T-cell (primary cell): ENCODE measurements around the gene GJD2. TPM values are rescaled to one million over a fixed set of nuclear protein-coding genes. Genes with fewer than 3 reads are reported as not detected.

Experiments used
- ATAC-seq, 4 experiments: fragments of 200-7000 bp in 3 of 4; fragments of 150-1000 bp in 1 of 4; cut with Tn5 transposase; replicated peaks in 1 of 4; 1 replicate in 3 of 4; 2 replicates in 1 of 4; pipeline ENCODE4 v1.10.0; 2021; ENCODE audit warnings: moderate library complexity in 3 of 4, mild to moderate bottlenecking in 2 of 4, moderate number of reproducible peaks in 1 of 4
- CTCF ChIA-PET, 2 donors: fragments of 300-600 bp; sonication (Branson Sonifier 250); formaldehyde crosslinking; loops; one replicate each; lab custom pipeline; 2022; ENCODE audit warnings: antibody characterized with exemption in 2 of 2; lab: Charles Lee
- POLR2A ChIA-PET, 2 donors: fragments of 300-600 bp; sonication (Branson Sonifier 250); formaldehyde crosslinking; loops; one replicate each; lab custom pipeline; 2022; ENCODE audit warnings: antibody characterized with exemption in 2 of 2; lab: Charles Lee
- DNase-seq, 35 experiments: peaks; one replicate each; pipeline versions ENCODE4 v3.0.0 to v3.0.0-alpha.2; 2013 to 2023
- H3K27ac ChIP-seq: one replicate; pipeline ENCODE4 v1.5.1; 2013; ENCODE audit warnings: low read length
- H3K27me3 ChIP-seq, 2 experiments: replicated peaks in 1 of 2; 1 replicate in 1 of 2; 2 replicates in 1 of 2; pipeline versions ENCODE4 v1.6.1 to v1.7.0; 2013; ENCODE audit warnings: low read length in 1 of 2, mixed read lengths in 1 of 2; ENCODE audit not compliant: control insufficient read depth in 2 of 2, insufficient read depth in 2 of 2; ENCODE audit errors: extremely low read depth in 1 of 2
- H3K36me3 ChIP-seq, 2 donors: 1 replicate in 1 of 2; 2 replicates in 1 of 2; pipeline versions ENCODE4 v1.6.1 to v1.7.0; 2013; ENCODE audit warnings: low read length in 1 of 2; ENCODE audit not compliant: control insufficient read depth in 2 of 2, insufficient read depth in 1 of 2; ENCODE audit errors: extremely low read depth in 1 of 2
- H3K4me1 ChIP-seq, 2 experiments: 1 replicate in 1 of 2; 2 replicates in 1 of 2; pipeline versions ENCODE4 v1.6.1 to v1.7.0; 2013; ENCODE audit warnings: low read length in 2 of 2, mixed read lengths in 1 of 2; ENCODE audit not compliant: insufficient read depth in 2 of 2, control insufficient read depth in 1 of 2; ENCODE audit errors: extremely low read depth in 1 of 2
- H3K4me3 ChIP-seq, 2 donors: 1 replicate in 1 of 2; 2 replicates in 1 of 2; pipeline versions ENCODE4 v1.5.1 to v1.7.0; 2013; ENCODE audit warnings: mild to moderate bottlenecking in 2 of 2, low read length in 1 of 2, moderate library complexity in 1 of 2; ENCODE audit not compliant: control insufficient read depth in 1 of 2; ENCODE audit errors: extremely low read depth in 1 of 2
- H3K9me3 ChIP-seq: 2 replicates; pipeline ENCODE4 v1.7.0; 2013
- H3K27ac Mint-ChIP-seq, 2 donors: one replicate each; pipeline ENCODE4 v1.8.0; 2020 to 2021; ENCODE audit warnings: mild to moderate bottlenecking in 2 of 2, mixed read lengths in 2 of 2
- H3K27me3 Mint-ChIP-seq, 2 donors: one replicate each; pipeline ENCODE4 v1.8.0; 2021 to 2022; ENCODE audit warnings: mixed read lengths in 2 of 2
- H3K36me3 Mint-ChIP-seq: one replicate; pipeline ENCODE4 v1.8.0; 2021; ENCODE audit warnings: mixed read lengths
- H3K4me1 Mint-ChIP-seq, 3 donors: one replicate each; pipeline ENCODE4 v1.8.0; 2020 to 2022; ENCODE audit warnings: mixed read lengths in 3 of 3, mild to moderate bottlenecking in 1 of 3
- H3K4me3 Mint-ChIP-seq, 3 donors: one replicate each; pipeline ENCODE4 v1.8.0; 2020 to 2022; ENCODE audit warnings: mild to moderate bottlenecking in 3 of 3, mixed read lengths in 3 of 3, moderate library complexity in 3 of 3
- H3K9me3 Mint-ChIP-seq, 3 donors: one replicate each; pipeline ENCODE4 v1.8.0; 2020 to 2022; ENCODE audit warnings: mixed read lengths in 3 of 3
- WGBS: methylation state at CpG from one replicate; pipeline ENCODE4 v1.1.5; 2013; ENCODE audit warnings: missing lambda C conversion rate; ENCODE audit not compliant: insufficient coverage; 5-methylcytosine and 5-hydroxymethylcytosine counted together
- total RNA-seq, 35 experiments: library from RNA in 6 of 35; stranded (reverse) in 6 of 35; fragments of 120-200 nt in 1 of 35; gene quantifications; one replicate each; pipeline versions ENCODE4 v1.2.1 to v1.2.4 and lab custom pipeline; 2013 to 2026

GJD2 gene
- total RNA-seq, 5 donors from 2014 or later (not counting 1 experiment from before 2014, with no cell fraction given), result not detected

DNA sequence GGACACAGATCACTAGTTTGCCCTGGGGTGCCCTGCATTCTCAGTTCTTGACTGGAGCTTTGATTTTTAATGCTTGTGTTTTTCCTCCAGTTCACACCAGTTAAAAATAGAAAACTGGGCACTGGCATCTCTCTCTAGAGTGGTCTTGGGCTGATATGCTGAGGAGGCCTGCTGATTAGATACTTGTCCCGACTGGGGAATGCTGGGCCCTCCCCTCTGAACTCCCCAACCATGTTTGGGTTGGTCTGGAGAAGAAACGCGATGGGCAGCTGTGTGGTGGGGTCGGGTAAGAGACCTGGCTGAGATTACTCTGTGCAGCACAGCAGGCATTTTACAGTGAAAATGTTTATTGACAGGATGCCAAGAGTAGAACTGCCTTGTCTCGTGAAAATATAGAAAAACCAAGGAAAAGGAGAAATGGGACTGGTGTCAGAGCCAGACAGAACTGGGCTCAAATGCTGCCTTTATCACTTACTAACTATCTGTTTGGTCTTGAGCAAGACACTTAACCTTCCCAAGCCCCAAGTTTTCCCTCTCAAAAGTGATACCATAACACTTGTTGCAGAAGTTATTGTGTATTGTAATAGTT lies 42.1 kb upstream of the GJD2 start:
- Histone ChIP-seq H3K27ac (no peak overlapping the region), H3K4me1 (no peaks in the 10 kb centered on the region), H3K36me3 (no peaks in the 10 kb centered on the region), H3K27me3 (peaks cover 10 to 60% of the 10 kb centered on the region in 2 experiments), H3K4me3 (no peak overlapping the region), H3K9me3 (no peaks in the 10 kb centered on the region)
- CTCF ChIA-PET, result no interaction called here
- Mint-ChIP-seq H3K27ac (no peak overlapping the region), H3K4me1 (peaks cover 0 to 6% (median 2%) of the 10 kb centered on the region in 3 donors), H3K9me3 (no peaks in the 10 kb centered on the region), H3K4me3 (no peak overlapping the region), H3K36me3 (no peaks in the 10 kb centered on the region), H3K27me3 (peaks cover 43 to 61% of the 10 kb centered on the region in 2 donors)
- DNase-seq (no peak), ATAC-seq (no peak)
- 83% methylated on average over 1 of the region's 5 CpGs for WGBS
- POLR2A ChIA-PET, result no interaction called here

- Mint-ChIP-seq H3K4me1 (peaks cover 0 to 6% (median 2%) of the 10 kb centered on the region in 3 donors), H3K9me3 (no peaks in the 10 kb centered on the region), H3K27ac (no peak within 1 kb of the TSS), H3K36me3 (no peaks in the 10 kb centered on the region), H3K4me3 (no peak within 1 kb of the TSS), H3K27me3 (peaks cover 52 to 63% of the 10 kb centered on the region in 2 donors)
- 13% methylated on average over 42 of the region's 44 CpGs for WGBS
- no peaks in the 10 kb centered on the region for H3K36me3 ChIP-seq
- ATAC-seq, result no peak
- POLR2A ChIA-PET, result no interaction called here
- no peak within 1 kb of the TSS for H3K27ac ChIP-seq
- CTCF ChIA-PET, result no interaction called here
- DNase-seq, result no peak
- H3K4me1 ChIP-seq, result no peaks in the 10 kb centered on the region
- H3K4me3 ChIP-seq, result no peak within 1 kb of the TSS
- H3K9me3 ChIP-seq, result no peaks in the 10 kb centered on the region
- peaks cover 12 to 55% of the 10 kb centered on the region in 2 experiments for H3K27me3 ChIP-seq
Observed at GRCh38 chr15:34795267-34796081, 40.7 kb upstream of the GJD2 start, which contains the start of gene ACTC1. Gene ACTC1 (minus strand): TSS chr15:34795549. CDS start chr15:34794808, 741 bp downstream.

GRCh38 chr15:34794590-34795206 lies 39.9 kb upstream of the GJD2 start:
- DNase-seq (no peak), ATAC-seq (no peak)
- Mint-ChIP-seq H3K27me3 (peaks cover 53 to 63% of the 10 kb centered on the region in 2 donors), H3K36me3 (no peaks in the 10 kb centered on the region), H3K4me3 (no peak overlapping the region), H3K27ac (no peak overlapping the region), H3K9me3 (no peaks in the 10 kb centered on the region), H3K4me1 (peaks cover 0 to 6% (median 2%) of the 10 kb centered on the region in 3 donors)
- H3K4me3 ChIP-seq, result no peak overlapping the region
- POLR2A ChIA-PET, result no interaction called here
- WGBS, result 42% methylated on average over 21 of the region's 33 CpGs
- H3K27ac ChIP-seq, result no peak overlapping the region
- H3K36me3 ChIP-seq, result no peaks in the 10 kb centered on the region
- no peaks in the 10 kb centered on the region for H3K9me3 ChIP-seq
- CTCF ChIA-PET, result no interaction called here
- H3K4me1 ChIP-seq, result no peaks in the 10 kb centered on the region
- peaks cover 12 to 51% of the 10 kb centered on the region in 2 experiments for H3K27me3 ChIP-seq

GRCh38 chr15:34793901-34794300 lies 39.1 kb upstream of the GJD2 start:
- H3K27me3 Mint-ChIP-seq, result peaks cover 58 to 63% of the 10 kb centered on the region in 2 donors
- H3K27ac ChIP-seq, result no peak overlapping the region
- ChIA-PET CTCF (no interaction called here), POLR2A (no interaction called here)
- no peak overlapping the region for H3K4me3 Mint-ChIP-seq
- H3K27ac Mint-ChIP-seq, result no peak overlapping the region
- H3K4me1 Mint-ChIP-seq, result peaks cover 0 to 6% (median 2%) of the 10 kb centered on the region in 3 donors
- ATAC-seq (no peak), DNase-seq (no peak)
- H3K4me1 ChIP-seq, result no peaks in the 10 kb centered on the region
- H3K4me3 ChIP-seq, result no peak overlapping the region
- H3K9me3 Mint-ChIP-seq, result no peaks in the 10 kb centered on the region
- peaks cover 12 to 45% of the 10 kb centered on the region in 2 experiments for H3K27me3 ChIP-seq
- H3K36me3 ChIP-seq, result no peaks in the 10 kb centered on the region
- WGBS, result 68% methylated on average over 2 of the region's 2 CpGs
- H3K9me3 ChIP-seq, result no peaks in the 10 kb centered on the region
- no peaks in the 10 kb centered on the region for H3K36me3 Mint-ChIP-seq

GRCh38 chr15:34793071-34793470 lies 38.3 kb upstream of the GJD2 start:
- 86% methylated on average over 6 of the region's 9 CpGs for WGBS
- ATAC-seq (no peak), DNase-seq (no peak)
- Histone ChIP-seq H3K4me3 (no peak overlapping the region), H3K36me3 (no peaks in the 10 kb centered on the region), H3K27me3 (peaks cover 12 to 43% of the 10 kb centered on the region in 2 experiments), H3K27ac (no peak overlapping the region), H3K4me1 (no peaks in the 10 kb centered on the region), H3K9me3 (no peaks in the 10 kb centered on the region)
- ChIA-PET POLR2A (no interaction called here), CTCF (no interaction called here)
- Mint-ChIP-seq H3K27ac (no peak overlapping the region), H3K4me3 (no peak overlapping the region), H3K9me3 (no peaks in the 10 kb centered on the region), H3K27me3 (peaks cover 58 to 63% of the 10 kb centered on the region in 2 donors), H3K4me1 (peaks cover 0 to 6% (median 2%) of the 10 kb centered on the region in 3 donors), H3K36me3 (no peaks in the 10 kb centered on the region)

- Mint-ChIP-seq H3K36me3 (no peaks in the 10 kb centered on the region), H3K4me3 (no peak overlapping the region), H3K4me1 (peaks cover 0 to 6% (median 2%) of the 10 kb centered on the region in 3 donors), H3K9me3 (no peaks in the 10 kb centered on the region), H3K27ac (no peak overlapping the region), H3K27me3 (peaks cover 49 to 57% of the 10 kb centered on the region in 2 donors)
- POLR2A ChIA-PET, result no interaction called here
- Histone ChIP-seq H3K27ac (no peak overlapping the region), H3K36me3 (no peaks in the 10 kb centered on the region), H3K9me3 (no peaks in the 10 kb centered on the region), H3K4me1 (no peaks in the 10 kb centered on the region), H3K4me3 (no peak overlapping the region), H3K27me3 (peaks cover 12 to 36% of the 10 kb centered on the region in 2 experiments)
- WGBS, result 83% methylated on average over 2 of the region's 3 CpGs
- ATAC-seq (no peak), DNase-seq (no peak)
- CTCF ChIA-PET, result no interaction called here
Observed at GRCh38 chr15:34791701-34792100, 36.9 kb upstream of the GJD2 start.
